Measurements from ENCODE around the gene GATC.
A peak's percentile ranks its signal among the peaks of the same experiment; 100 is the strongest.

GATC gene

DNA sequence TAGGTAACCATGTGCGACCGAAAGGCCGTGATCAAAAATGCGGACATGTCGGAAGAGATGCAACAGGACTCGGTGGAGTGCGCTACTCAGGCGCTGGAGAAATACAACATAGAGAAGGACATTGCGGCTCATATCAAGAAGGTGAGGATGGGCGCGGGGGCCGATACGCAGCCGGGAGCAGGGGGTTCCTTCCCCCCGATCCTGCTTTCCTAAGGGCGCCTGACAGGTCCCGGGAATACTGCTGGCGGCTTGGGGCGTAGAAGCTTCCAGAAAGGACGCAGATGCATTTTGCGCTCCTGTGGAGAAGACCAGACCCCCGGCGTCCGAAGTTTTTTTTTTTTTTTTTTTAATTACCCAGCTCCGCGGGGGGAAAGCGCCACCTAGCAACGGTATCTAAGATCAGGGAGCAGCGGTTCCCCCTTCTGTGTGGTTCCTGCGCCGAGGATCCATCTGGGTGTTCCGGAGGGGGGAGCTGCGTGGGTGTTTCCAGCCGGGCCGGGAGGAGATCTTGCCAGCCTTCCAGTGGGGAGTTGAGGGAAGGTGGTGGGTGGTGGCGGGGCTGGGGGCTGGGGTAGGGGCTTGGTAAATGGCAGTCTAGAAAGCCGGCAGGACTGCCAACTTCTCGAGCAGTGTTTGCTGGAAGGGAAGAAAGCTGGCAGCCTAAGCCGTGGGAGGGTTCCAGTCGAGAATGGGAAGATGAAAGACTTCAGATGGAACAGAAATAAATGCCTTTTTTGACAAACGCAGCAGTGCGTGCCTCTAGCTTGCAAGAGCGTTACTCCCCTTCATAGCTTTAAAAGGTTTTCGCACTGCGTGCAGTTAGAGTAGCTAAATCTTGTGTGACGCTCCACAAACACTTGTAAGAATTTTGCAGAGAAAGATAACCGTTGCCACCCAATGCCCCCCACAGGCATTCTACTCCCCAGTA lies 50.4 kb downstream of the GATC start:
- DNase-seq (ENCODE audit: low read depth), result peak; percentile 58
- TF ChIP-seq, protein P1, sequence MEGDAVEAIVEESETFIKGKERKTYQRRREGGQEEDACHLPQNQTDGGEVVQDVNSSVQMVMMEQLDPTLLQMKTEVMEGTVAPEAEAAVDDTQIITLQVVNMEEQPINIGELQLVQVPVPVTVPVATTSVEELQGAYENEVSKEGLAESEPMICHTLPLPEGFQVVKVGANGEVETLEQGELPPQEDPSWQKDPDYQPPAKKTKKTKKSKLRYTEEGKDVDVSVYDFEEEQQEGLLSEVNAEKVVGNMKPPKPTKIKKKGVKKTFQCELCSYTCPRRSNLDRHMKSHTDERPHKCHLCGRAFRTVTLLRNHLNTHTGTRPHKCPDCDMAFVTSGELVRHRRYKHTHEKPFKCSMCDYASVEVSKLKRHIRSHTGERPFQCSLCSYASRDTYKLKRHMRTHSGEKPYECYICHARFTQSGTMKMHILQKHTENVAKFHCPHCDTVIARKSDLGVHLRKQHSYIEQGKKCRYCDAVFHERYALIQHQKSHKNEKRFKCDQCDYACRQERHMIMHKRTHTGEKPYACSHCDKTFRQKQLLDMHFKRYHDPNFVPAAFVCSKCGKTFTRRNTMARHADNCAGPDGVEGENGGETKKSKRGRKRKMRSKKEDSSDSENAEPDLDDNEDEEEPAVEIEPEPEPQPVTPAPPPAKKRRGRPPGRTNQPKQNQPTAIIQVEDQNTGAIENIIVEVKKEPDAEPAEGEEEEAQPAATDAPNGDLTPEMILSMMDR (IDR thresholded peaks at IDR 0.05; ENCODE audit: insufficient read depth, low read depth, low read length, missing control alignments), result peak; percentile 7

DNA sequence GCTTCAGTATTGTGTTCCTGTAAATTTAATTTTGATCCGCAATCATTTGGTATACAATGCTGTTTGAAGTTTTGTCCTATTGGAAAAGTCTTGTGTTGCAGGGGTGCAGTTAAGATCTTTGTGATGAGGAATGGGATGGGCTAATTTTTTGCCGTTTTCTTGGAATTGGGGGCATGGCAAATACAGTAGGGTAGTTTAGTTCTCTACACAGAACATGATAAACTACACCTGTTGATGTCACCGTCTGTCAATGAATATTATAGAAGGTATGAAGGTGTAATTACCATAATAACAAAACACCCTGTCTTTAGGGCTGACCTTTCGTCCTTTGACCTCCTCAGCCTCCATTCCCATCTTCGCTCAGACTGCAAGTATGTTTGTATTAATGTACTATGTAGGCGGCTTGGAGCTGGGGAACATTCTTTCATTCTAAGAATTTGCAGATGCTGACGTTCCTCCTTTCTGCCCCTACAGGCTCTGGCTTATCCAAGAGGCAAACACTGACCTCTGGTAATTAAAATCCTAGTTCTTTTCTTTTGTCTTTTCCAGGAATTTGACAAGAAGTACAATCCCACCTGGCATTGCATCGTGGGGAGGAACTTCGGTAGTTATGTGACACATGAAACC lies 51.4 kb downstream of the GATC start:
- peak overlapping the region; percentile 90 for H3K4me3 ChIP-seq (ENCODE audit: low read depth, low read length)
- no peak for DNase-seq (ENCODE audit: low read depth)
- TF ChIP-seq, protein P1 (IDR thresholded peaks at IDR 0.05; ENCODE audit: insufficient read depth, low read depth, low read length, missing control alignments), result no peak

More for the DNA sequence above, 50.4 kb downstream of the GATC start:
- H3K4me3 ChIP-seq (ENCODE audit: low read depth, low read length), result peak overlapping the region; percentile 90

DNA sequence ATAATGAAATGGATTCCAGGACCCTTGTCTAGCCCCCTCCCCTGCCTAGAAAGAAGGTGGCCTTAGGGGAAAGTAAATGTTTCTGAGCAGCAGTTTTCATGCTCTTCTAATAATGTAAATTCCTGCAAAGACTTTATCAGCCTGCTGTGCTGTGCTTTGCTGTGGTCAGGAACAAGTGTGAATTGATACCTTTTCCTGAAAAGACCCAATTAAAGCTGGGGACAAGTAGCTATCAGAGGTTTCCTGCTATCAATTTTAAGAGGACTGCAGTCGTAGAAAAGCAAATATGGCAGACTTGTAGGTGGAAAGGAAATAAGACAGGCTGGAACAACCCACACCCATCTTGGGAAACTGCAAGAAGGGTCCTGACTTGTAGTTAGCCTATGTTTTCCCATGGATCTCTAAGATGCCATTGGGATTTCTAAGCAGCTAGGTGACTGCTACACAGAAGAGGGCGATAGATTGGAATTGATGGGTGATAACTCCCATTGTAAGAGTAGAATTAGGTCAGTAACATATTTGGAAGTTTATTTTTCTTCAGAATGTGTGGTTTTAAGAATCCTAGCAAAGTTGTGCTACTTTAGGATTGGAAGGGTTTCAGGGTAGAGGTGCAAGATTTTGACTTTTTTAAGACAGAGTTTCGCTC lies 52.7 kb downstream of the GATC start:
- TF ChIP-seq, protein P1 (IDR thresholded peaks at IDR 0.05; ENCODE audit: insufficient read depth, low read depth, low read length, missing control alignments), result no peak
- no peak for DNase-seq (ENCODE audit: low read depth)
- no peak overlapping the region for H3K4me3 ChIP-seq (ENCODE audit: low read depth, low read length)

DNA sequence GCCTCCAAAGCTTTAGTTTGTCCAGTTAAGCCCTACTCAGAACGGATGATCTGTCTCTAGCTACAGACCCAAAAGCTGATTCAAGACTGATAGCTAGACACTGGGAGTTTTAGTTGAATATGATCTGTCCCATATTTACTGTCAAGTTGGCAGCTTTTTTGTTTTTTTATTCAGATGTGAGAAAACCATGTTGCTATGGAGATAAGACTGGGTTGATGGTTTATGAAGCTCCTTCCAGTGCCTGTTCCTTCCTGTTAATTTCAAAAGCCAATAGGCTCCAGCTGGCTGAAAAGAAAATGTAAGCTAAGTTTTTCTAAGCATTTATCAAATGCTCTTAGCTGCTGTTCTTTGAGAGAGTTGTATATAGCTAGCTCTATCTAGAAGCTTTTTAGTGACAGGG lies 54.3 kb downstream of the GATC start:
- DNase-seq (ENCODE audit: low read depth), result no peak
- no peak overlapping the region for H3K4me3 ChIP-seq (ENCODE audit: low read depth, low read length)
- TF ChIP-seq, protein P1 (IDR thresholded peaks at IDR 0.05; ENCODE audit: insufficient read depth, low read depth, low read length, missing control alignments), result no peak

DNA sequence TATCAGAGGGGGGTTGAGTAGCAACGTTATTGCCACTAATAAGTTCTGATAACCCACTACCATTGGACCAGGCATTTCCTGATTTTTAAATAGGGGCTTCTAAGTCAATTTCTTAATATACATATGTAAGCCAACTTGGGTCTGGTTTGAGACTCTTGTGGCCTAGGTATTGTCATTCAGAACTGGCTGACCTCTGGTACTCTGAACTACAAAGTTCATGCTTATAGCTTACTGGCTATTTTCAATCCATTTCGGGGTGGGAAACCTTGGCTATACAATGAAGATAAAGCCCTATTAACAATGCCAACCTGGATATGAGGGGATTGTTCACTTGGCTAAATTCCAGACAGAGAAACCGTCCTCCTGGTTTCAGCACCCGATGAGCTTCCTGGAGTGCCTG lies 58.3 kb downstream of the GATC start:
- TF ChIP-seq, protein P1 (IDR thresholded peaks at IDR 0.05; ENCODE audit: insufficient read depth, low read depth, low read length, missing control alignments), result no peak
- no peak overlapping the region for H3K4me3 ChIP-seq (ENCODE audit: low read depth, low read length)
- no peak for DNase-seq (ENCODE audit: low read depth)

DNA sequence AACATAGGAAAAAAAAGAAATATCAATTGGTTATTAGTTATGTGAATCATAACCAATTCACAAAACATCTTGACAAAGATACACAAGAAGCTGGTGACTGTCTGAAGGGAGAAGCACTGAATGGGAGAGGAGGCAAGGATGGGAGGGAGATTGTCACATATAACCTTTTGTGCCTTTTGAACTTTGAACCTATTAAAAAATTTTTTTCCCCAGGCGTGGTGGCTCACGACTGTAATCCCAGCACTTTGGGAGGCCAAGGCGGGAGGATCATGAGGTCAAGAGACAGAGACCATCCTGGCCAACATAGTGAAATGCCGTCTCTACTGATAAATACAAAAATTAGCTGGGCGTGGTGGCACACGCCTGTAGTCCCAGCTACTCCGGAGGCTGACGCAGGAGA lies 62.3 kb downstream of the GATC start:
- H3K4me3 ChIP-seq (ENCODE audit: low read depth, low read length), result no peak overlapping the region
- TF ChIP-seq, protein P1 (IDR thresholded peaks at IDR 0.05; ENCODE audit: insufficient read depth, low read depth, low read length, missing control alignments), result no peak

More for the DNA sequence above, 62.3 kb downstream of the GATC start:
- no peak for DNase-seq (ENCODE audit: low read depth)

Data from GM12865 (cell line).